H1 (cell line): Measurements from ENCODE around the gene TEX14. TPM values are rescaled to one million over a fixed set of nuclear protein-coding genes. Genes with fewer than 3 reads are reported as not detected.

Experiments used
- CTCF ChIA-PET: fragments of 300-600 bp; sonication (Branson Sonifier 250); formaldehyde crosslinking; loops from one replicate; lab custom pipeline; 2021; ENCODE audit not compliant: partially characterized antibody; lab: Charles Lee
- POLR2A ChIA-PET: fragments of 300-600 bp; sonication (Branson Sonifier 250); formaldehyde crosslinking; loops from one replicate; lab custom pipeline; 2021; ENCODE audit warnings: inconsistent platforms; ENCODE audit not compliant: partially characterized antibody; lab: Charles Lee
- DNase-seq, 2 experiments: peaks; one replicate each; pipeline versions ENCODE4 v3.0.0 to v3.0.0-alpha.2; 2010 to 2022; ENCODE audit warnings: low spot score in 2 of 2, low read depth in 1 of 2, mixed read lengths in 1 of 2
- FAIRE-seq: peaks from 2 replicates; lab custom pipeline; 2011; peaks lifted over from hg19 to GRCh38; lab: Jason Lieb, UNC
- H2AFZ ChIP-seq: 2 replicates; pipeline ENCODE4 v1.8.1; 2012; ENCODE audit warnings: low read length, inconsistent platforms
- H2AK5ac ChIP-seq: 2 replicates; pipeline ENCODE4 v1.6.1; 2013; ENCODE audit warnings: low read depth, low read length
- H2BK120ac ChIP-seq: replicated peaks from 2 replicates; pipeline ENCODE3; 2013; ENCODE audit warnings: low read depth, low read length, inconsistent platforms
- H2BK12ac ChIP-seq: 2 replicates; pipeline ENCODE4 v1.6.1; 2013; ENCODE audit warnings: low read depth, low read length
- H2BK15ac ChIP-seq: 2 replicates; pipeline ENCODE4 v1.6.1; 2013; ENCODE audit warnings: low read length
- H2BK20ac ChIP-seq: 2 replicates; pipeline ENCODE4 v1.6.1; 2013; ENCODE audit warnings: low read length
- H2BK5ac ChIP-seq: 2 replicates; pipeline ENCODE4 v1.6.1; 2013; ENCODE audit warnings: low read depth, low read length
- H3K14ac ChIP-seq: 2 replicates; pipeline ENCODE4 v1.6.1; 2013; ENCODE audit warnings: inconsistent platforms; ENCODE audit not compliant: insufficient read length
- H3K18ac ChIP-seq: 2 replicates; pipeline ENCODE4 v1.6.1; 2013; ENCODE audit warnings: low read length; ENCODE audit errors: extremely low read depth
- H3K23ac ChIP-seq: 2 replicates; pipeline ENCODE4 v1.6.1; 2013; ENCODE audit warnings: inconsistent platforms; ENCODE audit not compliant: insufficient read length
- H3K23me2 ChIP-seq: 2 replicates; pipeline ENCODE4 v1.6.1; 2013; ENCODE audit warnings: low read depth, low read length
- H3K27ac ChIP-seq: 2 replicates; pipeline ENCODE4 v1.6.1; 2011; ENCODE audit warnings: low read depth, low read length, inconsistent platforms
- H3K27me3 ChIP-seq, 4 experiments: replicated peaks in 1 of 4; 1 replicate in 1 of 4; 2 replicates in 3 of 4; pipeline versions ENCODE4 v1.6.1 to v1.8.1; 2011 to 2013; ENCODE audit warnings: low read length in 3 of 4, mild to moderate bottlenecking in 3 of 4, inconsistent platforms in 2 of 4, mixed read lengths in 2 of 4, moderate library complexity in 1 of 4; ENCODE audit not compliant: control insufficient read depth in 3 of 4, insufficient read depth in 3 of 4; ENCODE audit errors: extremely low read depth in 1 of 4
- H3K36me3 ChIP-seq, 4 experiments: 2 replicates each; pipeline versions ENCODE4 v1.6.1 to v1.8.1; 2011 to 2013; ENCODE audit warnings: mild to moderate bottlenecking in 4 of 4, low read length in 3 of 4, moderate library complexity in 2 of 4, control low read depth in 1 of 4, inconsistent platforms in 1 of 4; ENCODE audit not compliant: insufficient read depth in 4 of 4, control insufficient read depth in 2 of 4
- H3K4ac ChIP-seq: replicated peaks from 2 replicates; pipeline ENCODE3; 2013; ENCODE audit warnings: low read length, low read depth, mixed read lengths, inconsistent platforms; ENCODE audit not compliant: insufficient read length
- H3K4me1 ChIP-seq, 4 experiments: replicated peaks in 1 of 4; 1 replicate in 1 of 4; 2 replicates in 3 of 4; pipeline versions ENCODE4 v1.6.1 to v1.8.1; 2011 to 2013; ENCODE audit warnings: low read length in 3 of 4, inconsistent platforms in 2 of 4, mixed read lengths in 1 of 4; ENCODE audit not compliant: insufficient read depth in 4 of 4, control insufficient read depth in 3 of 4
- H3K4me2 ChIP-seq, 2 experiments: 2 replicates each; pipeline versions ENCODE4 v1.6.1 to v1.8.1; 2011 to 2013; ENCODE audit warnings: low read depth in 2 of 2, low read length in 2 of 2, control low read depth in 1 of 2, inconsistent platforms in 1 of 2, mild to moderate bottlenecking in 1 of 2; ENCODE audit not compliant: insufficient read depth in 1 of 2
- H3K4me3 ChIP-seq, 4 experiments: fragments of 200-600, 300-600 bp in 1 of 4; sonication (generic), shearing (Covaris generic), sonication (Bioruptor Twin) in 1 of 4; 2 replicates each; pipeline versions ENCODE4 v1.5.1 to v1.8.1; 2011 to 2016; ENCODE audit warnings: low read length in 4 of 4, low read depth in 3 of 4, control low read depth in 2 of 4, inconsistent platforms in 2 of 4, mild to moderate bottlenecking in 2 of 4, mixed read lengths in 1 of 4, moderate library complexity in 1 of 4; ENCODE audit not compliant: insufficient read depth in 2 of 4; ENCODE audit errors: extremely low read depth in 1 of 4
- H3K56ac ChIP-seq: replicated peaks from 2 replicates; pipeline ENCODE3; 2013; ENCODE audit warnings: low read depth, mild to moderate bottlenecking, mixed read lengths, low read length, inconsistent platforms; ENCODE audit not compliant: insufficient read length
- H3K79me1 ChIP-seq: 2 replicates; pipeline ENCODE4 v1.6.1; 2013; ENCODE audit warnings: low read depth, low read length, control low read depth
- H3K79me2 ChIP-seq, 2 experiments: 2 replicates each; pipeline versions ENCODE4 v1.6.1 to v1.8.1; 2012 to 2013; ENCODE audit warnings: low read length in 2 of 2, mild to moderate bottlenecking in 2 of 2, inconsistent platforms in 1 of 2; ENCODE audit not compliant: insufficient read depth in 2 of 2, control insufficient read depth in 1 of 2
- H3K9ac ChIP-seq, 4 experiments: replicated peaks in 1 of 4; 1 replicate in 1 of 4; 2 replicates in 3 of 4; pipeline versions ENCODE4 v1.6.1 to v1.8.1; 2011 to 2013; ENCODE audit warnings: low read depth in 3 of 4, low read length in 3 of 4, control low read depth in 2 of 4, mild to moderate bottlenecking in 2 of 4, moderate library complexity in 2 of 4, inconsistent platforms in 1 of 4; ENCODE audit errors: extremely low read depth in 1 of 4
- H3K9me3 ChIP-seq, 2 experiments: 2 replicates each; pipeline versions ENCODE4 v1.6.1 to v1.8.1; 2012 to 2013; ENCODE audit warnings: mild to moderate bottlenecking in 2 of 2, moderate library complexity in 2 of 2, control low read depth in 1 of 2, inconsistent platforms in 1 of 2, low read depth in 1 of 2, low read length in 1 of 2, mixed read lengths in 1 of 2; ENCODE audit not compliant: insufficient read depth in 2 of 2
- H4K20me1 ChIP-seq, 2 experiments: replicated peaks in 1 of 2; 2 replicates each; pipeline versions ENCODE3 to v1.8.1; 2011 to 2013; ENCODE audit warnings: inconsistent platforms in 2 of 2, low read length in 2 of 2, mild to moderate bottlenecking in 1 of 2; ENCODE audit not compliant: insufficient read depth in 2 of 2, control insufficient read depth in 1 of 2
- H4K5ac ChIP-seq: 2 replicates; pipeline ENCODE4 v1.6.1; 2013; ENCODE audit warnings: low read length, low read depth, mixed read lengths, inconsistent platforms; ENCODE audit not compliant: insufficient read length
- H4K8ac ChIP-seq: 2 replicates; pipeline ENCODE4 v1.8.0; 2013; ENCODE audit warnings: mild to moderate bottlenecking, moderate library complexity, low read length, inconsistent platforms; ENCODE audit not compliant: insufficient read depth; ENCODE audit errors: extremely low read depth
- H4K91ac ChIP-seq: replicated peaks from 2 replicates; pipeline ENCODE3; 2013; ENCODE audit warnings: low read length, mixed read lengths, inconsistent platforms; ENCODE audit not compliant: insufficient read length
- BRCA1 ChIP-seq: IDR thresholded peaks from 2 replicates; pipeline ENCODE4 v1.6.1; 2012; ENCODE audit warnings: low read depth, low read length, improper control_type of control experiment
- GTF2F1 ChIP-seq: IDR thresholded peaks from 2 replicates; pipeline ENCODE4 v1.6.1; 2012; ENCODE audit warnings: low read depth, low read length, improper control_type of control experiment, borderline replicate concordance
- HDAC6 ChIP-seq: IDR thresholded peaks from one replicate; pipeline ENCODE4 v1.7.1; 2012; ENCODE audit warnings: low read depth, mild to moderate bottlenecking, inconsistent platforms, low read length, moderate library complexity
- POU5F1 ChIP-seq: IDR thresholded peaks from 2 replicates; pipeline ENCODE4 v1.6.1; 2011; ENCODE audit warnings: low read depth, mild to moderate bottlenecking, low read length, moderate library complexity
- SIRT6 ChIP-seq: IDR thresholded peaks from one replicate; pipeline ENCODE4 v1.7.1; 2012; ENCODE audit warnings: low read length, inconsistent platforms
- TBP ChIP-seq: IDR thresholded peaks from 2 replicates; pipeline ENCODE4 v1.6.1; 2011; ENCODE audit warnings: low read depth, low read length, improper control_type of control experiment
- WGBS, 2 experiments: shearing (Covaris generic) in 1 of 2; methylation state at CpG; one replicate each; pipeline versions ENCODE4 v1.1.6 to v1.1.7; 2013 to 2015; ENCODE audit warnings: low lambda C conversion rate in 2 of 2, mixed read lengths in 2 of 2, inconsistent platforms in 1 of 2, low coverage in 1 of 2, missing lambda C conversion rate in 1 of 2; ENCODE audit not compliant: insufficient replicate concordance in 2 of 2, insufficient coverage in 1 of 2, insufficient read length in 1 of 2; ENCODE audit errors: extremely low coverage in 1 of 2, missing lambda C conversion rate in 1 of 2; 5-methylcytosine and 5-hydroxymethylcytosine counted together
- polyA plus RNA-seq, 7 experiments: library from polyadenylated mRNA; depleted of rRNA in 3 of 7; stranded (reverse) in 5 of 7; unstranded in 2 of 7; fragments of >200 nt in 5 of 7; fragments of 200-250 nt in 2 of 7; gene quantifications; 1 replicate in 5 of 7; 2 replicates in 1 of 7; 4 replicates in 1 of 7; pipeline versions ENCODE4 v1.2.1 to v1.2.3, GENCODE V29; 2011 to 2013; ENCODE audit warnings: missing spikeins in 2 of 7, mixed read lengths in 2 of 7
- total RNA-seq: library from RNA; stranded (reverse); fragmentation: NEBNext Ultra II Directional; extraction: Animal tissue kit (Norgen Biotek cat#: 25700); gene quantifications from 2 replicates; pipeline ENCODE4 v1.2.1, GENCODE V29; 2021
- TF ChIP-seq, protein P1 (sequence below): IDR thresholded peaks from 2 replicates; pipeline ENCODE4 v1.6.1; 2012; ENCODE audit warnings: inconsistent platforms
- TF ChIP-seq, protein P2 (sequence below): IDR thresholded peaks from 2 replicates; pipeline ENCODE4 v1.6.1; 2012; ENCODE audit warnings: inconsistent platforms

Gene TEX14
- total and polyA plus RNA-seq, 2 of the 8 experiments (the other 6 are each of a cell fraction or from before 2014, with no cell fraction given) = 0.83 to 2.5 TPM

DNA sequence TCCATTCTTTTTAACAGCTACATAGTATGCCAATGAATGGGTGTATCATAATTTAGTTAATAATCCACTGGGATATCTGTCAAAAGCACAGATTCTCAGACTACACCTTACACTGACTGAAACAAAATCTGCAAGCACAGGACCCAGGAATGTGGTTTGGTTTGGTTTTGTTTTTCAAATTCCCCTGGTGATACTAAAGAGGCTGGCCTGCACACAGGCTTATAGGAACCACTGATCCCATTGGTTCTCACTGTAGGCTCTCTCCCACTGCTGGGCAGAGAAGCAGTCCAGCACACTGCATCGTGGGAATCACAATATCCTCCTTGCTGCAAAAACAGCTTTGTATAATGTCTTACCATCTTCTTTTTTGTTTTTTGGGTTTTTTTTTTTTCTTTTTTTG lies 67.1 kb downstream of the TEX14 start:
- DNase-seq (no peak), FAIRE-seq (no peak)
- Histone ChIP-seq H3K27ac (no peak overlapping the region), H4K91ac (no peak overlapping the region), H3K23me2 (no peaks in the 10 kb centered on the region), H3K18ac (no peak overlapping the region), H3K4me1 (no peaks in the 10 kb centered on the region), H2AFZ (no peak overlapping the region), H3K79me2 (no peaks in the 10 kb centered on the region), H2AK5ac (no peak overlapping the region), H3K36me3 (no peaks in the 10 kb centered on the region), H3K56ac (no peak overlapping the region), H4K5ac (no peak overlapping the region), H3K9ac (no peak overlapping the region), H4K20me1 (no peaks in the 10 kb centered on the region), H2BK20ac (no peak overlapping the region), H3K27me3 (no peaks in the 10 kb centered on the region), H3K9me3 (no peaks in the 10 kb centered on the region), H2BK120ac (no peak overlapping the region), H3K4ac (no peak overlapping the region), H3K14ac (no peak overlapping the region), H2BK15ac (no peak overlapping the region), H3K23ac (no peak overlapping the region), H2BK12ac (no peak overlapping the region), H3K4me2 (no peak overlapping the region), H4K8ac (no peak overlapping the region), H3K4me3 (no peak overlapping the region), H2BK5ac (no peak overlapping the region), H3K79me1 (no peaks in the 10 kb centered on the region)
- POLR2A ChIA-PET = interaction anchor here (1.5 kb wide), 1 partner anchor 11 kb away, joined by 3 read pairs; no protein-coding TSS in a partner anchor
- CTCF ChIA-PET = interaction anchor here (1.0 to 2.8 kb wide), 3 partner anchors 25 to 38 kb away, joined by 3 to 9 read pairs (median 3); no protein-coding TSS in a partner anchor
- 92% methylated on average over 1 of the region's 1 CpG; no CpG with 5 or more reads in 1 of the 2 experiments for WGBS, 2 experiments
- TF ChIP-seq, protein P1, sequence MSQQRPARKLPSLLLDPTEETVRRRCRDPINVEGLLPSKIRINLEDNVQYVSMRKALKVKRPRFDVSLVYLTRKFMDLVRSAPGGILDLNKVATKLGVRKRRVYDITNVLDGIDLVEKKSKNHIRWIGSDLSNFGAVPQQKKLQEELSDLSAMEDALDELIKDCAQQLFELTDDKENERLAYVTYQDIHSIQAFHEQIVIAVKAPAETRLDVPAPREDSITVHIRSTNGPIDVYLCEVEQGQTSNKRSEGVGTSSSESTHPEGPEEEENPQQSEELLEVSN = no peak
- TF ChIP-seq POU5F1 (no peak), TBP (no peak), HDAC6 (no peak), SIRT6 (no peak), GTF2F1 (no peak), BRCA1 (no peak)
- TF ChIP-seq, protein P2, sequence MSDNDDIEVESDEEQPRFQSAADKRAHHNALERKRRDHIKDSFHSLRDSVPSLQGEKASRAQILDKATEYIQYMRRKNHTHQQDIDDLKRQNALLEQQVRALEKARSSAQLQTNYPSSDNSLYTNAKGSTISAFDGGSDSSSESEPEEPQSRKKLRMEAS = no peak
